HG02870 (cell line): ENCODE measurements around the gene CLMP.
"Not testable (repeated sequence)": the region's sequence is repeated elsewhere in the genome, so short reads cannot be mapped to it uniquely, and the experiment has no call there.

ENCODE experiments used
- ATAC-seq: cut with Tn5 transposase; IDR thresholded peaks from one replicate; pipeline ENCODE4 v1.9.1; 2021; ENCODE audit warnings: mild to moderate bottlenecking, moderate library complexity; ENCODE audit not compliant: unreplicated experiment

CLMP gene

DNA sequence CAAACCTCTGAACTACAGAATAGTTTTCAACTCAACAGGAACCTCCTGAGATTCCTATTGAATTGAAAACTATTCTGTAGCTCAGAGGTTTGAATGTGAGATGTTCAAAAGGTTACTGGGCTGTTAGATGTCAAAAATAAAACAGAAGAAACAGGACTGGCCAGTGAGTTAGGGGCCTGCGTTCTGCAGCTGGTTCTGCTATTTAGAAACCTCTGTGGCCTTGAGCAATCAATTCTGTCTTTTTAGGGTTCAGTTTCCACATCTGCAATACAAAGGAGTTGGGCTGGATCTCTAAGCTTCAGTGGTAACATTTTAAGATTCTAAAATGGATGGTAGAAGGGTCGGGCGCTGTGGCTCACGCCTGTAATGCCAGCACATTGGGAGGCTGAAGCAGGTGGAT is 55.8 kb downstream of the CLMP start:
- no peak for ATAC-seq

- no peak for ATAC-seq
Observed at GRCh38 chr11:123137431-123138224, 57.4 kb downstream of the CLMP start.

- no peak for ATAC-seq
Observed at GRCh38 chr11:123135863-123136446, 59.1 kb downstream of the CLMP start.

- ATAC-seq, result no peak
Observed at GRCh38 chr11:123132881-123133280, 62.2 kb downstream of the CLMP start.

GRCh38 chr11:123132034-123132766 is 62.8 kb downstream of the CLMP start:
- not testable (repeated sequence) for ATAC-seq

DNA sequence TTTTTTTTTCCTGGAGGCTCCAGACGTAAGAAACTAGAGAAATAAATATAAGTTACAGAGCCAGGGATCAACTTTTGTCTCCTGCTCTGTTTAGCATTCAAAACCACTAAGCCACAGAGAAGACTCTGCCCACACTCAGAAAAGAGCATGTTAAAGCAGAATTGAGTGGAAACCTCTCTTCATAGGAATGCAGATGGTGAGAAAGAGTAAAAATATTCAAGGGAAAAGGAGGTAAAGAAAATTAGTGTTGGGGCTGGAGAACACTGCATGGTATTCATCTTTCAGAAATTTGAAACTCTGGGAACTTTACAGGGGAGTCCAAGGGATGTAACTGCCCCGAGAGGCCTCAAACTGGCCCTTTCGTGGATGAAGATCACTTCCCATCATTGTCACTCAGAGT is 65.1 kb downstream of the CLMP start:
- no peak for ATAC-seq

- no peak for ATAC-seq
Observed at GRCh38 chr11:123125169-123125568, 69.9 kb downstream of the CLMP start.

DNA sequence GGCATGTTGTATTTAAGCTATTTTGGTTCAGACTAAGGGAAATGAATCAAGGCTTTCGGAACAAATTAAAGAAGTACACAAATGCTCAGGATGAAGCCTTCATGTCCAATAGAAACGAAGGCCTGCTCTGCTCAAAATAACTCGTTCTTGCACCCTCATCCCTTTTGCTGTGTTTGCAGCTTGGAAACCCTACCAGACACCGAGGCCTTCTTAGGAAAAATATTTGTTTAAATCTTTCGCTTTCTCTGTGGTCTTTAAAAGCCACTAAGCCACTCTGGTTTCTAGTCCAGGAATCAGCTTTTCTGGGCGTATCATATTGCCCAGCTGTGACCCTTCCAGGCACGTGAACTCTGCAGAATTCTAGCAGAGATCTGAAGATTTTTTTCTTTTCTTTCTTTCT is 72.2 kb downstream of the CLMP start:
- no peak for ATAC-seq

GRCh38 chr11:123122341-123122740 is 72.7 kb downstream of the CLMP start:
- no peak for ATAC-seq

DNA sequence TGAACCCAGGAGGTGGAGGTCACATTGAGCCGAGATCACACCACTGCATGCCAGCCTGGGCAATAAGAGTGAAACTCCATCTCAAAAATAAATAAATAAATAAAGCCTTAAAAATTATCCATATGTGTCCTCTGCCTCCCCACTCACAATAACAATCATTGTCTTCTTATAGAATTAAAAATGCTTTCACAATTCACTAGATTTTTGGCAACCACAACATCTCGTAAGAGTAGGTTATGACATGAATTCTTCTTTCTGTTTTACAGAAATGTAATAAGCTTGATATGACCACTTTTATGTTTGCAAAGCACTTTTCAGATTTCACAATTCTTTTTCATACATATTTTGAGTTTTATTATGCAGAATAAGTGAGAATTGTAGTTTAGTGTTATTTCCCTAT is 78.6 kb downstream of the CLMP start:
- ATAC-seq, result no peak

DNA sequence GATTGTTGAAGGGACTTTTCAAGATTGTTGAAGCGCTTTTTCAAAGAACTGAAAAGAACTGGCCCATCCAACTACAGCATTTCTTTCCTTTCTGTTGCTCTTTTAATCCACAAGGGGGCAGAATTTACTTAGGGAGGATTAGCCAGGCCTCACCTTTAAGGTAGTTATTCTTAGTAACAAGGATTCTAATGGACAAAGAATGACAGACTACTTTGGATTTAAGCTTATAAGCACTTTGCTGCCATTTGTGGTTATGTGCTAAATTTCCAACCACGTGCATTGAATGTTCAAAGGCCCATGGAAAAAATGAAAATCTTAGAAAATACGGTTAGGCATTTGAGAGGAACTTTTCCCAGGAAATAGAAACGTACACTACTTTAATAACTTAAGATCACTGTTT is 83.6 kb downstream of the CLMP start:
- no peak for ATAC-seq

GRCh38 chr11:123110397-123110796 is 84.7 kb downstream of the CLMP start:
- ATAC-seq, result no peak

DNA sequence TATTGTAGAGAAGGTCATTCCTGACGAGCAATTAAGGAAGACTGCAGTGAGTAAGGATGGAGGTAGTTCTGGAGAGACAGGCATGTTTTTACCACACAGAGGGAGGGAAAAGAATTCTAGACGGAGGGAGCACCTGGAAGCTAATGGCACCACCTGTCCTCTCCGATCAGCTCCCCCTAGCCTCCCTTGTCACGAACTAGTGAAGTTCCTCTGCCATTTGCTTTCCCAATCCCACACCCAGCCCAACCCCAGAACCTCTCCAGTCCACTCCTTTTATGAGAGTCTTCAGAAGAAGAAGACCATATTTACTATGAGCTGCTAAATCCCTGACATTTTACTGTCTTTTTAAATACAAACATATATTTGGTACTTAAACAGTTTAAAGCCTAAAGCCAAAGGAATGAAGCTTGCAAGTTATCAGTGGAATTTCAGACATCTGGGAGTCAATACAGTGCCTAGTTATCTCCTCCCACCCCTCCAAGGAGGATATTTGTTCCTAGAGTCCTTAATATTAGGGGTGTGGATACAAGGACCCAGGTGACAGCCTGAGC is 87.0 kb downstream of the CLMP start:
- ATAC-seq, result no peak

GRCh38 chr11:123104697-123105096 is 90.4 kb downstream of the CLMP start:
- no peak for ATAC-seq

- no peak for ATAC-seq
Observed at GRCh38 chr11:123103326-123103980, 91.6 kb downstream of the CLMP start.

- ATAC-seq, result no peak
Observed at GRCh38 chr11:123100379-123101085, 94.5 kb downstream of the CLMP start.

- ATAC-seq, result no peak
Observed at GRCh38 chr11:123098990-123099389, 96.1 kb downstream of the CLMP start.

DNA sequence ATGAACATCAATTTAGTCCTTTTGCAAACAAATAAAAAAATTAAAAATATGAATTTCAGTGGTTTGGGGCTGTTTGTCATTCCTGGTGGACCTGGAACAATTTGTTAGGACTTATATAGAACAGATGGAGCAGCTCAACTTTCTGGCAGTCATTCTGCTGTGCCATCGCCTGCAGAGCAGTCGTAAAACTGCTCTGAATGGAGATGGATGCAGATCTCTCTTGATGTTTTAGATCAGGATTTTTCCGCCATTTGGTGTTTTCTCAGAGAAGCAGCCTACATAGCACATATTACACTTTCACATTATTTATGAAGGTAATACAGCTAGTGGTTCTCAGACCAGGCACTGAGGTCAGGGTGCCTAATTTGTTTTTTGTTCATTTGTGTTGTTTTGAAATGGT is 101.3 kb downstream of the CLMP start:
- no peak for ATAC-seq

DNA sequence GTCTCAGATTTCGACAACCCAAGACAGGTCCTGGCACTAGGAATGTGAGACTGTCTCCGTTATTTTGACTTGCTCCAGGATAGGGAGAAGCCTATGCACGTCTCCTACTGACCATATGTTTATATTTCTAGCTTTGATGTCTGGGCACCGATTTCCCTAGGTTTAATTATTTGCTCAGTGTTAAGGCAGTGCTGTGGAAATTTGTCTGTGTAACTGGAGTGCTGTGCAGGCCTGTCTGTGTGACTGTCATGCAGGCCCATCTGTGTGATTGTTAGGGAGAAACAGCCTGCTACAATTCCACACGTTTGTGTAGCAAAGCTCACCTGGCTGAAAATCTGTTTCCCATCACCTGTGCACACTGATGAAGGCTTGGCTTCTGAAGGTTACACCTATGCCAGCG is 103.5 kb downstream of the CLMP start:
- ATAC-seq, result no peak

DNA sequence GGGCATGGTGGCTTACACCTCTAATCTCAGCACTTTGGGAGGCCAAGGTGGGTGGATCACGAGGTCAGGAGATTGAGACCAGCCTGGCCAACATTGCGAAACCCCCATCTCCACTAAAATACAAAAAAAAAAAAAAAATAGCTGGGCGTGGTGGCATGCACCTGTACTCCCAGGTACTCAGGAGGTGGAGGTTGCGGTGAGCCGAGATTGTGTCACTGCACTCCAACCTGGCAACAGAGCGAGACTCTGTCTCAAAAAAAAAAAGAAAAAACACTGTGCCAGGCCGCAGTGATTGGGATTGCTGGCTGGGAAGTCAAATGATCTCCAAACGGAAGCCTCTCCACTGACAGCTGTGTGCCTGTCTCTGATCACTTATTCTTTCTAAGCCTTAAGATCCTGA is 104.9 kb downstream of the CLMP start:
- not testable (repeated sequence) for ATAC-seq

DNA sequence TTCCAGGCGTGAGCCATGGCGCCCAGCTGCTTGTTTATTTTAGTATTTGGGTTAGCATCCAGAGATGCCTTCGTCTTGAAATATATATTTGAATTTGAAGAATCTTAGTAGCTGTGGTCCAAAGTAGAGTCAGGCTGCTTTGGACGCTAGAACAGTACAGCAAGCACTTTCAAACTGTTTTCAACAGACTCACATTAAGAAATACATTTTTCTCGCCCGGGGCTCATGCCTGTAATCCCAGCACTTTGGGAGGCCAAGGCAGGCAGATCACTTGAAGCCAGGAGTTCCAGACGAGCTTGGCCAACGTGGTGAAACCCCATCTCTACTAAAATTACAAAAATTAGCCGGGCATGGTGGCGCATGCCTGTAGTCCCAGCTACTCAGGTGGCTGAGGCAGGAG is 106.2 kb downstream of the CLMP start:
- ATAC-seq, result not testable (repeated sequence)
